HG03045 (cell line): ENCODE measurements around the gene ABCA7.

ENCODE experiments used
- ATAC-seq: cut with Tn5 transposase; IDR thresholded peaks from one replicate; pipeline ENCODE4 v1.9.1; 2021; ENCODE audit warnings: mild to moderate bottlenecking, moderate library complexity; ENCODE audit not compliant: unreplicated experiment

The ABCA7 gene

GRCh38 chr19:1084024-1084868 is 44.3 kb downstream of the ABCA7 start:
- no peak for ATAC-seq

GRCh38 chr19:1085053-1085658 is 45.2 kb downstream of the ABCA7 start:
- no peak for ATAC-seq

- ATAC-seq, result no peak
Observed at GRCh38 chr19:1085676-1086442, 46.0 kb downstream of the ABCA7 start.

GRCh38 chr19:1086613-1087012 is 46.7 kb downstream of the ABCA7 start:
- no peak for ATAC-seq

- no peak for ATAC-seq
Observed at GRCh38 chr19:1087813-1088415, 48.0 kb downstream of the ABCA7 start.

- ATAC-seq, result no peak
Observed at GRCh38 chr19:1088416-1089010, 48.6 kb downstream of the ABCA7 start.

GRCh38 chr19:1089126-1089771 is 49.3 kb downstream of the ABCA7 start:
- no peak for ATAC-seq

GRCh38 chr19:1089891-1090290 is 50.0 kb downstream of the ABCA7 start:
- ATAC-seq, result no peak

- ATAC-seq, result no peak
Observed at GRCh38 chr19:1090731-1091543, 51.0 kb downstream of the ABCA7 start.

GRCh38 chr19:1091544-1092175 is 51.8 kb downstream of the ABCA7 start:
- ATAC-seq, result no peak

- no peak for ATAC-seq
Observed at GRCh38 chr19:1093330-1093729, 53.4 kb downstream of the ABCA7 start.

- no peak for ATAC-seq
Observed at GRCh38 chr19:1093811-1094553, 54.1 kb downstream of the ABCA7 start.

- ATAC-seq, result no peak
Observed at GRCh38 chr19:1094655-1094977, 54.7 kb downstream of the ABCA7 start.

- peak; percentile 78 for ATAC-seq
Observed at GRCh38 chr19:1094978-1095701, 55.2 kb downstream of the ABCA7 start, which contains the start of gene POLR2E. Gene POLR2E (minus strand): TSS chr19:1095375. CDS start chr19:1095315, 60 bp downstream.

- ATAC-seq, result no peak
Observed at GRCh38 chr19:1097810-1098176, 57.9 kb downstream of the ABCA7 start.

GRCh38 chr19:1098177-1099051 is 58.5 kb downstream of the ABCA7 start:
- ATAC-seq, result no peak

GRCh38 chr19:1101337-1101698 is 61.4 kb downstream of the ABCA7 start:
- no peak for ATAC-seq
